ENCODE measurements around the gene NRXN3. TPM values are rescaled to one million over a fixed set of nuclear protein-coding genes. Genes with fewer than 3 reads are reported as not detected.

Gene NRXN3
- polyA plus RNA-seq, 1 donor from 2014 or later, result not detected

DNA sequence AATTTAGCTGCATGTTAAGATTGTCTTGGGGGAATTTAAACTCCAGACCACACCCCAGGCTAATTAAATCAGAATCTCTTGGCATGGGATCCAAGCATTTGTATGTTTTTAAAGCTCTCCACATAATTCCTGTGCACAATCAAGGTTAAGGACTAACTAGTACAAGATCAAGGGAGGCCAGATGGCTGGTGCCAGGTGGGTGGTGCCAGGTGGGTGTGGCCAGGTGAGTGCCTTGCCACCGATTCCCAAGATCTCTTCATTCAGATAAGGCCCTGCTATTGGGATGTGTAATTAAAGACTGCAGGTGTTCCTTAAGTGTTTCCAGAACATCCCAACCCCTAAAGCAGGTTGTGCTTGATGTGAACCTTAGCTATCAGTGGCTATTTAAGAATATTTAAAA, 75.1 kb downstream of the NRXN3 start:
- H3K4me1 Mint-ChIP-seq, result no peaks in the 10 kb centered on the region
- no peak overlapping the region for H3K4me3 Mint-ChIP-seq
- no peak overlapping the region for H3K27ac Mint-ChIP-seq
- H3K9me3 Mint-ChIP-seq, result no peaks in the 10 kb centered on the region
- H3K27me3 Mint-ChIP-seq, result peaks cover 3% of the 10 kb centered on the region
- no peaks in the 10 kb centered on the region for H3K36me3 Mint-ChIP-seq

DNA sequence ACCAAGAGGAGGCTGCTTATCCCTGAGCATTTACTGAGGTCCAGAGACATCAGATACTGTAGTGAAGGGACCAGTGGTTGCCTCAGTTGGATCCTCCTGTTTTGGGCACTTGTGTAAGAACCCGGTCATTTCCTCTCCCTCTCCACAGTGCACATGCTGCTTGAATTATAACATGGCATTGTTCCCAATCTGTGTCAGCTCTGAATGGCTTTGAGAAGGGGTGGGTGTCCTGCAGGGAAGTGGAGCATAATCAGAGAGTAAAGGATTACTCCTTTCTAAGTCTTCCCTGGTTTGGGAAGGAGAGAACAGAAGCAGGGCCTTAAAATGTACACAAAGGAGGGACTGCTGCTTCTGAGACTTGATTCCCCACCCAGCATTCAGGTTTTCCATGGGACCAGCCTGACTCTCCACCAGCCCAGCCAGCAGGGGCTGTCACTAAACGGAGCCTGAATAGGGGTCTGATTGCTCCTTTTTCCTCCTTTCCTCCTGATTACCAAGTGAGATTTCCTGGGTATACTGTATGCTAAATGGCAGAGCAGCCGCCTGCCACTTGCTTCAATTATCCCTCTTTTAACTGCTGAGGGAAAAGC, 78.4 kb downstream of the NRXN3 start:
- no peak overlapping the region for H3K4me3 Mint-ChIP-seq
- H3K27ac Mint-ChIP-seq, result no peak overlapping the region
- no peaks in the 10 kb centered on the region for H3K27me3 Mint-ChIP-seq
- peaks cover 0 to 1% (median 0%) of the 10 kb centered on the region in 3 donors for H3K9me3 Mint-ChIP-seq
- no peaks in the 10 kb centered on the region for H3K4me1 Mint-ChIP-seq
- no peaks in the 10 kb centered on the region for H3K36me3 Mint-ChIP-seq

DNA sequence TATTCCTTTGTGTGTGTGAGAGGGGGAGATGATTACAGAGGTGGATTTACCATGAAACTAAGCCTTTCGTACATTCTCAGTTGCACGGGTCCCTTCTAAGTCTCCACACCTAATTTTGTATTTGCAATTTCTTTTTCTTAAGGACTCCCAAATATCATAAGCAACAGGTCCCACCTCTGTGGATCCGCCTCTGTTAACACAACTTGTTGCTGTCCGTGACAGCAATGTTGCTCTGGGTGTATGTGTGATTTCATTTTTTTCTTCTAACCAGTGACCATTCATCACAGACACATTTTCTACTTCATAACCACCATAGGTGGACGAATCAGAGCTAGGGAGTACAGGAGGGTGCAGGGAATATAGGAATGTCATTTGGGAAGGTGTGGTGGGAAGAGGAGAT, 81.1 kb downstream of the NRXN3 start:
- no peaks in the 10 kb centered on the region for H3K27me3 Mint-ChIP-seq
- H3K4me3 Mint-ChIP-seq, result no peak overlapping the region
- H3K4me1 Mint-ChIP-seq, result no peaks in the 10 kb centered on the region
- no peaks in the 10 kb centered on the region for H3K36me3 Mint-ChIP-seq
- H3K27ac Mint-ChIP-seq, result no peak overlapping the region
- peaks cover 0 to 1% (median 0%) of the 10 kb centered on the region in 3 donors for H3K9me3 Mint-ChIP-seq

DNA sequence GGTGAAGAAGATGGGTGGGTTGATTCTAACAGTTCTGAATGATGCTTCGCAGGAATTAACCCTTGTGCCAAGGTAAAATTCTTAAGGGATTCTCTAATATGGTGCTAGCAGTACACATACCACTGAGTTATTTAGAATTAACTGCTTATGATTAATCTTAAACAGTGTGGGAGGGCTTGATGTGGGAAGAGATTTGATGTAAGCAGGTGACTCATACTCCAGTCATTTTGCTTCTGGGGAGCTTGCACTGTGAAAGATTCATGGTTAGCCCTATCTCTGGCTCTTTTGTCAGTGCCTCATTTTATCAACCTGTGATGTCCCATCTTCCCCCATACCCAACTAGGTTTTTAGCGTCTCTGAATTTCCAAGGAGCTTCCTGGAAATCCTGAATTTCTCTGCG, 83.8 kb downstream of the NRXN3 start:
- H3K9me3 Mint-ChIP-seq, result peaks cover 2 to 4% (median 3%) of the 10 kb centered on the region in 3 donors

DNA sequence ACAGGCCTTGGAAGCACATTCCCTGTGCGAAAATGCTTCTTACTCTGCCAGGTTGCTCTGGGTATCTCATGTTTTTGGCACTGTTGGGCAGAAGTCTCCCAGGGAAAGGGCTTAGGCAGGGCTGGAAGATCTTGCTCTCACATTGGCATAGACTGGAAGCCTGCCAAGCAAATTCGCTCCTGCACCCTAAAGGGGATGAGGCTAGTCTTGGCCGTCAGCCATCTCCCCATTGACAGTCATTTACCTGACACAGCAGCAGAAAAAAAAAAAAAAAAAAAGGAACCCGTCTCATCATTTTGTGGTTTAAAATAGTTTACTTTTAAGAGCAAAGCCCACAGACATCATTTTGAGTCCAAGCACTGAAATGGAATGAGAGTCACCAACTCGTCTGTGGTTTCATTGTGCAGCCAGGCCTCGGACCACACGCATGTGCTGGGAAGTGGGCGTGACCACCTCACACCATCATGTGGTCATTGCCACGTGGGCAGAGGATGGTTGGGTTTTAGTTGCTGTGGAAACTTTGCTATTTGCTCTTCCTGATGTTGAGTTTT, 84.8 kb downstream of the NRXN3 start:
- no peak overlapping the region for H3K27ac Mint-ChIP-seq
- H3K9me3 Mint-ChIP-seq, result peaks cover 2 to 4% (median 3%) of the 10 kb centered on the region in 3 donors
- H3K27me3 Mint-ChIP-seq, result no peaks in the 10 kb centered on the region
- H3K4me3 Mint-ChIP-seq, result no peak overlapping the region
- H3K4me1 Mint-ChIP-seq, result no peaks in the 10 kb centered on the region
- no peaks in the 10 kb centered on the region for H3K36me3 Mint-ChIP-seq

More for the DNA sequence above, 83.8 kb downstream of the NRXN3 start:
- H3K4me3 Mint-ChIP-seq, result no peak overlapping the region
- no peaks in the 10 kb centered on the region for H3K4me1 Mint-ChIP-seq
- no peak overlapping the region for H3K27ac Mint-ChIP-seq
- no peaks in the 10 kb centered on the region for H3K27me3 Mint-ChIP-seq
- no peaks in the 10 kb centered on the region for H3K36me3 Mint-ChIP-seq

DNA sequence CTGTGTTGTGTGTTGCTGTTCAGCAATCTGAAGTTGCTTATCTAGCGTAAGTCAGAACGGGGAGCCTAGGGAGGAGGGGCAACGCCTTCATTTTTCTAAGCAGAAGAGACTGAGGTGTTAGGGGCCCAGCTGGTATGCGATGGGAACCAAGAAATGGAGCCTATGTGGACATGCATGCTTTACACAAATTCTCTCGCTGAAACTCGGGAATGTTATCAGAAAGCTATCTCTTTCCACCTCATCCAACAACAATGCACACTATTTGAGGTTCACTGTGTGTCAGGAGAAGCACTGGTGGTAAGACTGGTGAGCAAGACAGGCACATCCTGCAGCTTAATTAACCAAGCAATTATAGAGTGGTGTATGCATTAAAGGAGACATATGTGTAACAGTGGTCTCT, 89.7 kb downstream of the NRXN3 start:
- peaks cover 2 to 8% (median 5%) of the 10 kb centered on the region in 3 donors for H3K9me3 Mint-ChIP-seq
- H3K4me1 Mint-ChIP-seq, result no peaks in the 10 kb centered on the region
- H3K4me3 Mint-ChIP-seq, result no peak overlapping the region

DNA sequence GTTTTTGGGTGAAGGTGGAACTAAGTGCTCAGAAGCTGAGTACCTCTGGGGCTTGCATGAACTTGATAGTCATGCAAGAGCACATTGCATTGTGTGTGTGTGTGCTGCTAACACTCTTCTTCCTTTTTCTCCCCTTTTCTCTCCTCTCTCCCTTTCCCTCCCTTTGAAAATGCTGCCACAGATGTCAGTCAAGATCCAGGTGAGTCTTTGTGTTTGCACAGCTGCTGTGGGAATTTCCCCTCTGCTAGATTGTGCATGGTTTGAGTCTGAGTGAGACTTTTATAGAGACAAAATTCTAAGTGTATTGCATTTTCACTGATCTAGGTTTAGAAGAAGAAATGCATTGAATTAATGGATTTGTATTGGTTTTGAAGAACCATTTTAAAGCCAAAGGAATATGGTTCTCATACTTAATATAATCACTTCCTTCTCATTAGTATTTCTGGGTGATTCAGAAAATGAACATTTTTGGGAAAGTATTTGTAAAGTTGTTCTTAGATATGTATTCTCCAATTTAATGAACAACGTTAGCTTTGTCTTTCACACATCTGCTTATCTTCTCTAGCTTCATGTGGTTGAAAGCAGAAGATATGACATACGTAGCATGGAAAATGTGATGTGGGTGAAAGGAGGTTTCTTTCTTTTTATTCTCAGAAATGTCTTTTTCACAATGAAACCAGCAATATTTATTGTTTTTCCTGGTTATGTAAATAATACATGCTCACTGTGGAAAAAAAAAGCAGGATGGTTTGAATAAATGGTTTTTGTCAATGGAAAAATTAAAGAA, 108.5 kb downstream of the NRXN3 start:
- Mint-ChIP-seq H3K27ac (no peak overlapping the region), H3K4me3 (no peak overlapping the region), H3K27me3 (peaks cover 2% of the 10 kb centered on the region), H3K9me3 (peaks cover 0 to 4% (median 2%) of the 10 kb centered on the region in 3 donors), H3K36me3 (no peaks in the 10 kb centered on the region), H3K4me1 (no peaks in the 10 kb centered on the region)

More for the DNA sequence above, 89.7 kb downstream of the NRXN3 start:
- Mint-ChIP-seq H3K27ac (no peak overlapping the region), H3K36me3 (no peaks in the 10 kb centered on the region), H3K27me3 (peaks cover 2% of the 10 kb centered on the region)

DNA sequence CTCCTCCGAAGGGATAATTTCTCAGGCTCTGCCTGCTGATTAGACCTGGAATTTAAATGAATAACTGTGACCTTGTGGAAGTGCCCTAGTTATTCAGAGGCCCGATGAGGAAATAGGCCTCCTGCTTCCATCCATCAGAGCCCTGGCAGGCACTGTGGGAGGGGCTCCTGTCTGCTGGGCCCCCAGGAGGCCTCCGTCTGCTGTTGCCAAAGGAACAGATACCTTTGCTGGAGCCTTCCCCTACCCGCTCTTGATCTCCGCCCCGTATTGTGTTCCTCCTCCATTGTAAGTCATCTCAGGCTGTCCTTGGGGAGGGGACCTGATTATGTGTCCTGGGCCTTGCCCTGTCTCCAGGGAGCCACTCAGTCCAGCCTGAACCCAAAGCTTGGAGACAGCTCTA, 112.3 kb downstream of the NRXN3 start:
- H3K27ac Mint-ChIP-seq, result no peak overlapping the region
- no peaks in the 10 kb centered on the region for H3K36me3 Mint-ChIP-seq
- peaks cover 0 to 5% (median 4%) of the 10 kb centered on the region in 3 donors for H3K9me3 Mint-ChIP-seq
- H3K4me3 Mint-ChIP-seq, result no peak overlapping the region
- peaks cover 4% of the 10 kb centered on the region for H3K27me3 Mint-ChIP-seq
- no peaks in the 10 kb centered on the region for H3K4me1 Mint-ChIP-seq

DNA sequence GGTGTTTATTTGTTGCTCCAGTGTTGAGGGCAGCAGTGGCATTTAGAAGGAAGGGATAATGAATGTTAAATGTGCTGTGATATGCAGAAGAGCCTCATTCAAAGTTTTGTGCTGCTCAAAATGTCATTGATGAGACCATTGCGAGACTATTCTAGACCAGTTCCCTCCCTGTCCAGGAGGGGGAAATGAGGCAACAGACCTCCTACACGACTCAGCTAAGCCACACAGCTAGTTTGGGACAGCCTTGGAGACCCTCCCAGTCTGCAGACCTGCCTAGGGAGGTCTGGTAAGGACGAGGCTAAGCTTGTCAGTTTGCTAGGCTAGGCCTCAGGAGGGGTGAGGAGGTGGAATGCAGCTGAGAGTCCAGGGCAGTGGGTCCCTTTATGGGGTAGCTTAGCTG, 116.0 kb downstream of the NRXN3 start:
- H3K27ac Mint-ChIP-seq, result no peak overlapping the region
- H3K4me1 Mint-ChIP-seq, result no peaks in the 10 kb centered on the region
- no peak overlapping the region for H3K4me3 Mint-ChIP-seq
- H3K27me3 Mint-ChIP-seq, result peaks cover 6% of the 10 kb centered on the region
- peaks cover 0 to 3% (median 0%) of the 10 kb centered on the region in 3 donors for H3K9me3 Mint-ChIP-seq
- no peaks in the 10 kb centered on the region for H3K36me3 Mint-ChIP-seq

DNA sequence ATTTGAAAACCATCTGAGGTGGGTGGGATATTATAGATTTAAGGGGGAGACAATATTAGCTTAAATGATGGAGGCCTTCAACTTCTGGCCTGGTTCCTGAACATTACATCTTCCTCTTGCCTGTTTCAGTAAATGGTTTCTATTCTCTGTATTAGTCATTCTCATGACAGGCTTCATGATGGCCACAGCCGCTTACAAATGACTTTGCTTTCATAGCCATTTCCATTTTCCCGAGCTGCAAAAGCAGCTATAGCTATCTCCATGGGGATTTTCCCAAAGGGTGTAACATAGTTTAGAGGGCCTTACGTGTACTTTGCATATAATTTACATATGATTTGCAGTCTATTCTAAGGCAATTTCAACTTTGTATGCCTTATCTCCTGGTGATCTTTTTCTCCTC, 121.8 kb downstream of the NRXN3 start:
- no peak overlapping the region for H3K4me3 Mint-ChIP-seq
- H3K27ac Mint-ChIP-seq, result no peak overlapping the region
- H3K4me1 Mint-ChIP-seq, result no peaks in the 10 kb centered on the region
- H3K9me3 Mint-ChIP-seq, result peaks cover 0 to 4% (median 0%) of the 10 kb centered on the region in 3 donors
- H3K36me3 Mint-ChIP-seq, result no peaks in the 10 kb centered on the region
- H3K27me3 Mint-ChIP-seq, result peaks cover 6% of the 10 kb centered on the region

DNA sequence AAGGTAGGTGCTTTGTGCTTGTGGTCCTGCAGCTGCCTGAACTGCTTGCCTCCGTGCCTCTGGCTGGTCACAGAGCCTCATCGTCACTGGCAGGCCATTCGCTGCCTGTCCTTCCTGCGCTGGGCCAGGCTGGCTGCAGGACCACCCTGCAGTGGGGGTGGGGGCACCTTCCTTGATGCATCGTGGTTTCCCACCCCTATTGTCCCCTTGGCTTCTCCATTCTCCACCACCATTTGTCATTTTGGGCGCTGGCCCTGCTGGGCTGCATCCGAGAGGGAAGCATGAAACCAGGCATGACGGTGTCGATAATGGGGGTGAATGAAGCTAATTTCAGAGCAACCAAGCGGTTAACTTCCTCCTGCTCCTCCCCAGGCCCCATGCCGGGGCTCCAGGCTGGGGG, 127.7 kb downstream of the NRXN3 start:
- Mint-ChIP-seq H3K4me3 (no peak overlapping the region), H3K27me3 (peaks cover 7% of the 10 kb centered on the region), H3K4me1 (no peaks in the 10 kb centered on the region), H3K27ac (no peak overlapping the region), H3K36me3 (no peaks in the 10 kb centered on the region), H3K9me3 (peaks cover 4 to 6% (median 5%) of the 10 kb centered on the region in 3 donors)

DNA sequence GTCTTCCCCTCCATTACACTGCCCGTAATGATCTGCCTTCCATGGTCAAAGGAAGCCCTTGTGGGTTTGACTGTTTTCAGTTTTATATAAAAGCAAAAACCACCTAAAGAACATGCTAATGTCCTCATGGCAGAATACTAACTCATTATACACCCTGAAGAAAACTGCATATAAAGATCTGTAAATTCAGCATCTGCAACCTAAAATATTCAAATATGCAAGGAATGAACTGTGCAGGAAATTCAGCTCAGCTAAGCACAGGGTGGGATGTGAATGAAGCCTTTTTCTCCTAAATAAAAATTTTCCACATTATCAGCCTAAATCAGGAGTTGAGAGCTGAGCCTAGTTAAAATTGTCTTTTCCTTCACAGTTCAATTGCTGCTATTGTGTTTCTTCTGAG, 128.1 kb downstream of the NRXN3 start:
- H3K4me1 Mint-ChIP-seq, result no peaks in the 10 kb centered on the region
- no peak overlapping the region for H3K4me3 Mint-ChIP-seq
- H3K27me3 Mint-ChIP-seq, result peaks cover 6% of the 10 kb centered on the region
- H3K9me3 Mint-ChIP-seq, result peaks cover 4 to 6% (median 6%) of the 10 kb centered on the region in 3 donors
- no peaks in the 10 kb centered on the region for H3K36me3 Mint-ChIP-seq
- H3K27ac Mint-ChIP-seq, result no peak overlapping the region

DNA sequence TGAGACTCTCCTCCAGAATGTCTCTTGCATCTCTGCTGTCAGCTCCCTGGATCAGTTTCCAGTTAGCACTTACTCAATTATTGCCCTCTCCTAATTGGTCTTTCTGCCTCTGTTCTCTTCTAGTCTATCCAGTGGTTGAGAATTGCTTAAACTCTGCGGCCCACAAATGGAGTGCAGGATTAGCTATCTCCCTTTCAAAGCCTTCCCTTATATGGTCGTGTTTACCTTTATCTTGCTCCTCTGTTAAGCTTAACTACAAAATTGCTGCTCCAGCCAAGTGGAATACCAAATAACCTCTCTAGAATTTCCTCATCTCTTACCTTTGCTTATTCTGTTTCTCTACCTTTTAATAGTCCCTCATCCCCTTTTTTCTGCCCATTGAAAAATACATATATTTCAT, 132.7 kb downstream of the NRXN3 start:
- Mint-ChIP-seq H3K4me1 (no peaks in the 10 kb centered on the region), H3K4me3 (no peak overlapping the region), H3K27ac (no peak overlapping the region), H3K27me3 (peaks cover 1% of the 10 kb centered on the region), H3K36me3 (no peaks in the 10 kb centered on the region), H3K9me3 (peaks cover 3 to 6% (median 6%) of the 10 kb centered on the region in 3 donors)

DNA sequence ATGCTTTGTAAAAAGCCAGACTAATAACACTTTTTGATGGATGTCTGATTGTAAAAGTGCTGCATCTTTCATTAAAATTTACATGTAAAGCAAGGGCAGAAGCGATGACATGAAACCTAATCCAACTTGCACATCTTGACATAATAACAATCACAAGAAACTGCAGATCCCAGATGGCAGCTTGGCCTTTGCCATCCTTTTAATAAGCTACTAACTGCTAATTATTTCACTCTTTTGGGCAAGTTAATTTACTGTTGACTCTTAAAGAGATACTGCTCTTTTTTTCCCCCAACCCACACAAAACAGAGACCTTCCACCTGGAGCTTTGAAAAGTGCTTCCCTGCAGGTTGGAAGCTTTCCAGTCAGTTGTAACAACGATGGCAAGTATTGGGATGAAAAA, 137.5 kb downstream of the NRXN3 start:
- Mint-ChIP-seq H3K4me1 (no peaks in the 10 kb centered on the region), H3K27me3 (no peaks in the 10 kb centered on the region), H3K9me3 (peaks cover under 1 to 3% (median 2%) of the 10 kb centered on the region in 3 donors), H3K27ac (no peak overlapping the region), H3K4me3 (no peak overlapping the region), H3K36me3 (no peaks in the 10 kb centered on the region)

DNA sequence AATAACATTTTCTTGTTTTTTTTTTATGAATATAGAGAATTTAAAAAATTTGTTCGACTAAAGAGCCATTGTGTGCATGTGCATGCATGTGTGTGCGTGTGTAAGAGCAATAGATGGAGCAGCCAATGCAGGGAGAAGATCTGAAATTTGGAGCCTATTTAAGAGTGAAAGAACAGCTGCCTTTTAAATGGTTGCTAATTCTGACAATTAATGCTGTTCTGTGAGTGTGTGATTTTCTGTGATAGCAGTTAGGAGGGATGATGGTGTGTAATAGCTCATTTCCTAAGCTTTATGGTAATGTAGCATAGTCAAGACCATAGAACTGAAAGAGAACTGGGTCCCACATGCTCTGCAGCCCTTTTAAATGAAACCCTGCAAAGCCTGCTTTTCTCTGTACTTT, 137.9 kb downstream of the NRXN3 start:
- no peaks in the 10 kb centered on the region for H3K36me3 Mint-ChIP-seq
- no peaks in the 10 kb centered on the region for H3K4me1 Mint-ChIP-seq
- H3K4me3 Mint-ChIP-seq, result no peak overlapping the region
- peaks cover 0 to 3% (median 0%) of the 10 kb centered on the region in 3 donors for H3K9me3 Mint-ChIP-seq
- H3K27ac Mint-ChIP-seq, result no peak overlapping the region
- no peaks in the 10 kb centered on the region for H3K27me3 Mint-ChIP-seq
